ENCODE measurements around the gene PPP2R2C. TPM values are rescaled to one million over a fixed set of nuclear protein-coding genes. Genes with fewer than 3 reads are reported as not detected.
A peak's percentile ranks its signal among the peaks of the same experiment; 100 is the strongest.

Gene PPP2R2C
- total RNA-seq, 2 donors from 2014 or later, result 0.53 TPM; not detected in 1

- intact Hi-C loops (cut with DNase I, micrococcal nuclease), result no loop called here
- ATAC-seq, result no peak
- DNase-seq, result no peak
Measured at GRCh38 chr4:6277935-6278800, 194.2 kb downstream of the PPP2R2C start.

DNA sequence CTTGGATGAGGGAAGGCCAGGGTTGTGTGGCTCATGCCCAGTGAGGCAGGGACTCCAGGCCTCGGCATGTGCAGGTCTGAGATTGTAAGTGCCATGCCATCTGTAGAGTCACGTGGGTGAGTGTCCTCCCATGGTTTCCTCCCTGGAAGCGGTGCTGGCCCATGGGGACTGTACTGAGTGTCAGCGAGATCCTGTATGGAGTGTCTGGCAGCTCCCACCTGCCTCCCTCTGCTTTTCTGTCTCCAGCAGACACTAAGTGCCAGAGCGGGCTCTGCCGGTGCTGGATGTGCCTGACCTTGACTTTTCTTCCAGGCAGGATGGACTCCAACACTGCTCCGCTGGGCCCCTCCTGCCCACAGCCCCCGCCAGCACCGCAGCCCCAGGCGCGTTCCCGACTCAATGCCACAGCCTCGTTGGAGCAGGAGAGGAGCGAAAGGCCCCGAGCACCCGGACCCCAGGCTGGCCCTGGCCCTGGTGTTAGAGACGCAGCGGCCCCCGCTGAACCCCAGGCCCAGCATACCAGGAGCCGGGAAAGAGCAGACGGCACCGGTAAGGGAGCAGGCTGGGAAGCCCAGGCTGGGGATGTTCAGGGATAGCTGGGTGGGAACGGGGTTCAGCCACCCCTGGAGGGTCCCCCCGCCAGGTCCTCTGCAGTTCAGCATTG is 195.1 kb downstream of the PPP2R2C start:
- no peak for ATAC-seq
- no peak for DNase-seq
- intact Hi-C loops (cut with DNase I, micrococcal nuclease), result no loop called here

GRCh38 chr4:6275898-6276806 is 196.3 kb downstream of the PPP2R2C start:
- intact Hi-C loops (cut with DNase I, micrococcal nuclease), result no loop called here
- ATAC-seq (no peak), DNase-seq (no peak)

DNA sequence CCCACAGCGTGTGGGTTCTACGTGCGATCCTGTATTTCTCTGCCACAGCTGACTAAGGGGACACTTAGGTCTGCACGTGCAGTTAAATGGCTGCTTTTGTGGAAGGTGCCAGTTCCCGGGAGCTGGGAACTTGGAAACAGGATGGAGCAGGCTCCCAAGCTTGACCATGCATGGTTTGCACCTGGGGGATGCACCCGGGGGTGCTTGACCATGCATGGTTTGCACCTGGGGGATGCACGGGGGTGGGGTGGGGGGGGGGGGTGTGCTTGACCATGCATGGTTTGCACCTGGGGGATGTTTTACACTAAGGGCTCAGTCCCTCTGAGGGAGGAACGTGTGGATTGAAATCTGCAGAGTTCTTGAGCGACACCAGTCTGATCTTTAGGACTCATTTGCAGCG is 197.1 kb downstream of the PPP2R2C start:
- DNase-seq, result no peak
- intact Hi-C loops (cut with DNase I, micrococcal nuclease), result no loop called here
- ATAC-seq, result no peak

- ATAC-seq (no peak), DNase-seq (no peak)
- intact Hi-C loops (cut with DNase I, micrococcal nuclease), result no loop called here
Measured at GRCh38 chr4:6273661-6273990, 198.8 kb downstream of the PPP2R2C start.

GRCh38 chr4:6272863-6273660 is 199.4 kb downstream of the PPP2R2C start:
- no peak for DNase-seq
- intact Hi-C loops (cut with DNase I, micrococcal nuclease), result no loop called here
- ATAC-seq, result no peak

- DNase-seq (no peak), ATAC-seq (no peak)
- intact Hi-C loops (cut with DNase I, micrococcal nuclease), result no loop called here
Measured at GRCh38 chr4:6271701-6272465, 200.5 kb downstream of the PPP2R2C start.

DNA sequence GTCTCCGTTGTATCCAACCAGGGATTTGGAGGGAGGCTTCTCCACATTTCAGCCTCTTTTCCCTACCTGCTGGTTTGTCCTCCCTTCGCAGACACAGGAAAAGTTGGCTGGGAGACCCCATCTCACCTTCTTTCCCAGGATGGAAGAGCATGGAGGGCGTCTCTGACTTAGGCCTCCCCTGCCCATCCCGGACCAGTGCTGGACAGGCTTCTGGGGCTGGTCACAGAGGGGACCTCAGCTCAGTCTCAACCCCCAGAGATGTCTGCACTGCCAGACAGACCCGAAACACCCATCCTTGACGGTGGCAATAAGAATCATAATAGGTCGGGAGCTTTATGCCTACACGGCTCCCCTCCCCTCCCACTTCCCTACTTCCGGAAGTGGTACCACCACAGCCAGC is 201.2 kb downstream of the PPP2R2C start:
- DNase-seq, result no peak
- ATAC-seq, result no peak
- intact Hi-C loops (cut with DNase I, micrococcal nuclease), result no loop called here

- DNase-seq, result peak in 1 of 2 donors; percentile 40
- ATAC-seq, result no peak
- intact Hi-C loops (cut with DNase I, micrococcal nuclease), result no loop called here
Measured at GRCh38 chr4:6270636-6271121, 201.7 kb downstream of the PPP2R2C start.

Other genes starting within 250 kb of the PPP2R2C start
- gene WFS1, start 202.8 kb downstream of the PPP2R2C start, total RNA-seq, result 10 to 100 TPM in 1 of 2 donors, 1 to 10 TPM in 1; 8.3 to 14.7 TPM
- 10 to 100 TPM; 33.5 to 40.3 TPM for gene MAN2B2, start 102.6 kb upstream of the PPP2R2C start, total RNA-seq
- gene MRFAP1, start 168.1 kb upstream of the PPP2R2C start, total RNA-seq, result 100 to 1,000 TPM; 168 to 169 TPM
- gene S100P, start 221.3 kb upstream of the PPP2R2C start, total RNA-seq, result 100 to 1,000 TPM; 136 to 390 TPM
- gene MRFAP1L1, start 237.3 kb upstream of the PPP2R2C start, total RNA-seq, result 10 to 100 TPM; 27.1 to 33.7 TPM
- gene BLOC1S4, start 243.6 kb upstream of the PPP2R2C start, total RNA-seq, result 10 to 100 TPM; 13.3 to 15.0 TPM

All from left colon (tissue), 2 donors.